ENCODE measurements around the gene ATP10A. TPM values are rescaled to one million over a fixed set of nuclear protein-coding genes. Genes with fewer than 3 reads are reported as not detected.

ATP10A gene
- total and polyA plus RNA-seq, 9 donors = 0.28 to 3.2 (median 1.1) TPM

DNA sequence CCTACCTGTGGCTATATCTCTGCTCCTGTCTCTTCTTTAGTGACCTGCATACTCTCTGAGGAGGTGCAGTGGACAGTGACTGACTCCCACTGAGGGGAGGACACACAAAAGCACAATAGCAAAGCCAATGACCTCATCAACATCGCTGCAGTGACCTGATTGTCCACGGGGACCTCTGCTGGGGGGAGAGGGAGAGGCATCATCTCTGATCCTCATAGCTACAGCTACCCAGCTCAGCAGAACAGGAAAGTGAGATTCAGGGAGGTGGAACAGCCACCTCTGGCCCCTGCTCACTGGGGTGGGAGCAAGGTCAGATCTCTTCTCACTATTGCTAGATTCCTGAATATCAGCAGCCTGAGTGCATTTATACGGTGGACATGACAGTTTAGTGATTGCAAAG, 179.2 kb downstream of the ATP10A start:
- H3K4me3 ChIP-seq = no peak overlapping the region
- H3K4me1 ChIP-seq (ENCODE audit: insufficient read depth) = peaks cover 8% of the 10 kb centered on the region
- no peaks in the 10 kb centered on the region for H3K27me3 ChIP-seq
- no peaks in the 10 kb centered on the region for H3K36me3 ChIP-seq
- no peak for DNase-seq
- no peak overlapping the region for H3K27ac ChIP-seq
- no peak for TF ChIP-seq EP300 (IDR thresholded peaks at IDR 0.05)
- TF ChIP-seq POLR2A (IDR thresholded peaks at IDR 0.05) = no peak
- no peak for TF ChIP-seq CTCF (IDR thresholded peaks at IDR 0.05)
- no peaks in the 10 kb centered on the region for H3K9me3 ChIP-seq
- intact Hi-C loops (cut with DNase I) = no loop called here
- 64 to 81% (median 78%) methylated on average over 3 of the region's 3 CpGs for whole genome bisulfite sequencing, 3 donors

GRCh38 chr15:25683415-25683814, 179.7 kb downstream of the ATP10A start:
- H3K4me3 ChIP-seq = no peak overlapping the region
- intact Hi-C loops (cut with DNase I) = no loop called here
- no peaks in the 10 kb centered on the region for H3K36me3 ChIP-seq
- no peak for DNase-seq
- no peaks in the 10 kb centered on the region for H3K27me3 ChIP-seq
- H3K9me3 ChIP-seq = no peaks in the 10 kb centered on the region
- TF ChIP-seq EP300 (IDR thresholded peaks at IDR 0.05) (no peak), POLR2A (IDR thresholded peaks at IDR 0.05) (no peak), CTCF (IDR thresholded peaks at IDR 0.05) (no peak)
- H3K4me1 ChIP-seq (ENCODE audit: insufficient read depth) = peaks cover 8% of the 10 kb centered on the region
- H3K27ac ChIP-seq = no peak overlapping the region
- 20 to 26% (median 23%) methylated on average over 6 of the region's 6 CpGs for WGBS, 3 donors

- Histone ChIP-seq H3K4me1 (ENCODE audit: insufficient read depth) (peaks cover 8% of the 10 kb centered on the region), H3K27ac (no peak overlapping the region), H3K36me3 (no peaks in the 10 kb centered on the region), H3K27me3 (no peaks in the 10 kb centered on the region), H3K4me3 (no peak overlapping the region), H3K9me3 (no peaks in the 10 kb centered on the region)
- intact Hi-C loops (cut with DNase I) = no loop called here
- DNase-seq = no peak
- WGBS, 3 donors = 38 to 46% (median 45%) methylated on average over 7 of the region's 7 CpGs
- TF ChIP-seq POLR2A (IDR thresholded peaks at IDR 0.05) (no peak), CTCF (IDR thresholded peaks at IDR 0.05) (no peak), EP300 (IDR thresholded peaks at IDR 0.05) (no peak)
Measured at GRCh38 chr15:25682340-25682739, 180.8 kb downstream of the ATP10A start.

DNA sequence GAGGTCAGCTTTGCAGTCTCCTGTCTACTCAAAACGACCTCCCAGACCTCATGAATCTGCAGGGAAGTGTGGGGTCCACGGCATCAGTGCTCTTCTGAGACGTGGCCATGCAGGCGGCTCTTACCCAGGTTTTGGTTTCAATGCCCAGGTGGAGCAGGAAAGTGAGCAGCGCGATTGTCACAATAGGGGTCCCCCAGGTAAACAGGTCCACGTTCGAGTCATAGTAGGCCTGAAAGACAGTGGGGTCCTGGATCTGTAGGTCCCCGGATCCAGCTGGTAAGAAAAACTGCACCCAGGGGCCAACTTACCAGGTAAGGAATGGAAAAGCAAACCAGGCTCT, 182.5 kb downstream of the ATP10A start:
- Histone ChIP-seq H3K36me3 (no peaks in the 10 kb centered on the region), H3K27me3 (no peaks in the 10 kb centered on the region), H3K4me1 (ENCODE audit: insufficient read depth) (peaks cover 8% of the 10 kb centered on the region), H3K9me3 (no peaks in the 10 kb centered on the region), H3K4me3 (no peak overlapping the region), H3K27ac (no peak overlapping the region)
- no peak for TF ChIP-seq POLR2A (IDR thresholded peaks at IDR 0.05)
- no peak for TF ChIP-seq CTCF (IDR thresholded peaks at IDR 0.05)
- no peak for TF ChIP-seq EP300 (IDR thresholded peaks at IDR 0.05)
- 80 to 97% (median 91%) methylated on average over 8 to 9 of the region's 9 CpGs for WGBS, 3 donors
- no peak for DNase-seq
- intact Hi-C loops (cut with DNase I) = no loop called here

Measured in ovary (tissue), 9 donors.